ENCODE data around the gene GGNBP2. TPM values are rescaled to one million over a fixed set of nuclear protein-coding genes. Genes with fewer than 3 reads are reported as not detected.

GGNBP2 gene
- polyA plus RNA-seq, 3 donors = 22.3 to 89.5 (median 31.5) TPM

- peaks cover 32% of the 10 kb centered on the region for H3K4me1 Mint-ChIP-seq
- TF ChIP-seq, protein P1, sequence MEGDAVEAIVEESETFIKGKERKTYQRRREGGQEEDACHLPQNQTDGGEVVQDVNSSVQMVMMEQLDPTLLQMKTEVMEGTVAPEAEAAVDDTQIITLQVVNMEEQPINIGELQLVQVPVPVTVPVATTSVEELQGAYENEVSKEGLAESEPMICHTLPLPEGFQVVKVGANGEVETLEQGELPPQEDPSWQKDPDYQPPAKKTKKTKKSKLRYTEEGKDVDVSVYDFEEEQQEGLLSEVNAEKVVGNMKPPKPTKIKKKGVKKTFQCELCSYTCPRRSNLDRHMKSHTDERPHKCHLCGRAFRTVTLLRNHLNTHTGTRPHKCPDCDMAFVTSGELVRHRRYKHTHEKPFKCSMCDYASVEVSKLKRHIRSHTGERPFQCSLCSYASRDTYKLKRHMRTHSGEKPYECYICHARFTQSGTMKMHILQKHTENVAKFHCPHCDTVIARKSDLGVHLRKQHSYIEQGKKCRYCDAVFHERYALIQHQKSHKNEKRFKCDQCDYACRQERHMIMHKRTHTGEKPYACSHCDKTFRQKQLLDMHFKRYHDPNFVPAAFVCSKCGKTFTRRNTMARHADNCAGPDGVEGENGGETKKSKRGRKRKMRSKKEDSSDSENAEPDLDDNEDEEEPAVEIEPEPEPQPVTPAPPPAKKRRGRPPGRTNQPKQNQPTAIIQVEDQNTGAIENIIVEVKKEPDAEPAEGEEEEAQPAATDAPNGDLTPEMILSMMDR (IDR thresholded peaks at IDR 0.05) = no peak
- H3K36me3 Mint-ChIP-seq = peaks cover 2 to 4% of the 10 kb centered on the region in 2 donors
- peak overlapping the region in 1 of 3 experiments; percentile 98 for H3K4me3 ChIP-seq (replicated peaks in 1 of 3; ENCODE audit: low read depth in 2 of 3, low read length in 3 of 3)
- no peak for DNase-seq
- H4K20me1 ChIP-seq (ENCODE audit: insufficient read depth, low read length) = peaks cover 8% of the 10 kb centered on the region
- H3K4me2 ChIP-seq (replicated peaks; ENCODE audit: extremely low read depth, low read length, poor library complexity, severe bottlenecking) = peak overlapping the region; percentile 94
- WGBS (ENCODE audit: insufficient coverage) = 0% methylated on average over 1 of the region's 3 CpGs
- peak overlapping the region in 5 of 7 donors; percentile 26 to 92 (median 89) for H3K27ac Mint-ChIP-seq
- peak overlapping the region; percentile 89 for H3K9ac ChIP-seq (ENCODE audit: insufficient read depth, low read length, poor library complexity, severe bottlenecking)
- intact Hi-C loops (cut with micrococcal nuclease) = loop anchor here (1.0 to 10.0 kb wide), 3 partner anchors 9 to 447 kb away; partner anchors contain the start of genes AATF (in 1 of the 2) and DHRS11 (in 1 of the 2)
- H3K27me3 Mint-ChIP-seq (ENCODE audit: low read depth in 3 of 3) = no peaks in the 10 kb centered on the region
- no peaks in the 10 kb centered on the region for H3K27me3 ChIP-seq (ENCODE audit: control insufficient read depth in 2 of 2, insufficient read depth in 2 of 2, low read length in 2 of 2)
- peak overlapping the region; percentile 91 to 93 for H3K4me3 Mint-ChIP-seq
- H3K36me3 ChIP-seq (replicated peaks in 1 of 2; ENCODE audit: control insufficient read depth in 1 of 2, insufficient read depth in 2 of 2, low read length in 2 of 2) = no peaks in the 10 kb centered on the region
- H2AFZ ChIP-seq (ENCODE audit: insufficient read depth, low read depth, low read length, poor library complexity, severe bottlenecking) = peak overlapping the region; percentile 99
- H3K9me3 ChIP-seq (replicated peaks in 1 of 2; ENCODE audit: control insufficient read depth in 1 of 2, insufficient read depth in 1 of 2, low read length in 2 of 2) = no peaks in the 10 kb centered on the region
- H3K79me2 ChIP-seq (ENCODE audit: insufficient read depth, low read length) = peaks cover 20% of the 10 kb centered on the region
- no peaks in the 10 kb centered on the region for H3K9me3 Mint-ChIP-seq
- peaks cover 18 to 24% of the 10 kb centered on the region in 2 donors for H3K4me1 ChIP-seq (ENCODE audit: control insufficient read depth in 1 of 2, insufficient read depth in 2 of 2, low read length in 2 of 2)
- H3K27ac ChIP-seq (ENCODE audit: low read depth in 1 of 2, low read length in 2 of 2) = no peak overlapping the region
Observed at GRCh38 chr17:36600465-36600864, 55.7 kb downstream of the GGNBP2 start.

DNA sequence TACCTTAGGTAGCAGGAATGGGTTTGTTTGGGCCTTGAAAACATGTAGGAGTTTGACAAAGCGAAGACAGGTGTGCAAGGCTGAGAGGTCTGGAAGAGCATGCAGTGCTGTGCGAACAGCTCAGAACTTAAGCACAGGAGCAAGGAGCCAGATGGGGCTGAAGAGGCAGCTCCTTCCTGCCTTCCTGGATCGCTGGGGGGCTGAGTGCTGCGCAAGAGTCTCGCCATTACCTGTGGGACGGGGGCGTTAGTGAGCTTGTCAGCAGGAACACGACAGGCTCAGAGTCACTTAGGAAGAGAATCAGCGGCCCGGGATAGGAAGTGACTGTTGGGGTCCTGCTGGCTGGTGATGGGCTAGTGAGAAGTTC, 56.2 kb downstream of the GGNBP2 start:
- peaks cover 18 to 24% of the 10 kb centered on the region in 2 donors for H3K4me1 ChIP-seq (ENCODE audit: control insufficient read depth in 1 of 2, insufficient read depth in 2 of 2, low read length in 2 of 2)
- peak overlapping the region; percentile 61 to 88 for H3K27ac ChIP-seq (ENCODE audit: low read depth in 1 of 2, low read length in 2 of 2)
- H3K27me3 ChIP-seq (ENCODE audit: control insufficient read depth in 2 of 2, insufficient read depth in 2 of 2, low read length in 2 of 2) = no peaks in the 10 kb centered on the region
- peak overlapping the region; percentile 89 for H3K9ac ChIP-seq (ENCODE audit: insufficient read depth, low read length, poor library complexity, severe bottlenecking)
- TF ChIP-seq, protein P1 (IDR thresholded peaks at IDR 0.05) = no peak
- DNase-seq = no peak
- 12% methylated on average over 10 of the region's 10 CpGs for WGBS (ENCODE audit: insufficient coverage)
- H3K9me3 ChIP-seq (replicated peaks in 1 of 2; ENCODE audit: control insufficient read depth in 1 of 2, insufficient read depth in 1 of 2, low read length in 2 of 2) = no peaks in the 10 kb centered on the region
- peaks cover 20% of the 10 kb centered on the region for H3K79me2 ChIP-seq (ENCODE audit: insufficient read depth, low read length)
- H2AFZ ChIP-seq (ENCODE audit: insufficient read depth, low read depth, low read length, poor library complexity, severe bottlenecking) = peak overlapping the region; percentile 99
- intact Hi-C loops (cut with micrococcal nuclease) = loop anchor here (1.0 to 10.0 kb wide), 3 partner anchors 10 to 446 kb away; partner anchors contain the start of genes AATF (in 1 of the 2) and DHRS11 (in 1 of the 2)
- no peaks in the 10 kb centered on the region for H3K36me3 ChIP-seq (replicated peaks in 1 of 2; ENCODE audit: control insufficient read depth in 1 of 2, insufficient read depth in 2 of 2, low read length in 2 of 2)
- peak overlapping the region; percentile 91 to 93 for H3K4me3 Mint-ChIP-seq
- H3K4me3 ChIP-seq (replicated peaks in 1 of 3; ENCODE audit: low read depth in 2 of 3, low read length in 3 of 3) = peak overlapping the region; percentile 72 to 98 (median 91)
- H3K27ac Mint-ChIP-seq = peak overlapping the region; percentile 69 to 92 (median 88)
- H3K36me3 Mint-ChIP-seq = peaks cover 4 to 6% of the 10 kb centered on the region in 2 donors
- peaks cover 37% of the 10 kb centered on the region for H3K4me1 Mint-ChIP-seq
- H3K27me3 Mint-ChIP-seq (ENCODE audit: low read depth in 3 of 3) = no peaks in the 10 kb centered on the region
- peaks cover 8% of the 10 kb centered on the region for H4K20me1 ChIP-seq (ENCODE audit: insufficient read depth, low read length)
- peak overlapping the region; percentile 94 for H3K4me2 ChIP-seq (replicated peaks; ENCODE audit: extremely low read depth, low read length, poor library complexity, severe bottlenecking)
- H3K9me3 Mint-ChIP-seq = no peaks in the 10 kb centered on the region

Measured in CD14-positive monocyte (primary cell).